K562 (cell line): ENCODE results near the gene SLC7A4. TPM values are rescaled to one million over a fixed set of nuclear protein-coding genes. Genes with fewer than 3 reads are reported as not detected.

Experiments
- AFF1 ChIP-seq, 2 experiments: fragments of 450-650 bp; IDR thresholded peaks; 2 replicates each; pipeline ENCODE4 v1.6.1; 2018; ENCODE audit warnings: mild to moderate bottlenecking in 2 of 2, low read depth in 1 of 2; ENCODE audit not compliant: partially characterized antibody in 2 of 2
- FOXK2 ChIP-seq, 2 experiments: fragments of 450-650 bp; IDR thresholded peaks in 1 of 2; conservative IDR thresholded peaks in 1 of 2; 2 replicates each; pipeline ENCODE4 v1.6.1; 2016; ENCODE audit warnings: low read depth in 2 of 2, mild to moderate bottlenecking in 1 of 2
- GATA2 ChIP-seq: sonication (generic); formaldehyde crosslinking; IDR thresholded peaks from 2 replicates; pipeline ENCODE4 v1.4.0; 2020; ENCODE audit warnings: mild to moderate bottlenecking, missing genetic modification reagents
- GTF3C2 ChIP-seq: IDR thresholded peaks from 3 replicates; pipeline ENCODE4 v1.6.1; 2011; ENCODE audit warnings: borderline replicate concordance, mild to moderate bottlenecking, moderate library complexity; ENCODE audit not compliant: insufficient read length; ENCODE audit errors: extremely low read depth
- HIVEP1 ChIP-seq: fragments of 250-450 bp; sonication (Bioruptor Pico); IDR thresholded peaks from 2 replicates; pipeline ENCODE4 v1.4.0; 2020; ENCODE audit warnings: mild to moderate bottlenecking
- JUN ChIP-seq, 2 experiments: sonication (generic) in 1 of 2; formaldehyde crosslinking in 1 of 2; IDR thresholded peaks; 2 replicates each; pipeline versions ENCODE4 v1.6.1 to v1.8.0; 2012 to 2022; ENCODE audit warnings: borderline replicate concordance in 2 of 2, mild to moderate bottlenecking in 2 of 2, improper control_type of control experiment in 1 of 2, low read depth in 1 of 2, low read length in 1 of 2, missing genetic modification reagents in 1 of 2
- NCOA2 ChIP-seq, 2 experiments: fragments of 450-650 bp; IDR thresholded peaks; 2 replicates each; pipeline ENCODE4 v1.6.1; 2018; ENCODE audit warnings: mild to moderate bottlenecking in 2 of 2, moderate library complexity in 1 of 2; ENCODE audit not compliant: partially characterized antibody in 2 of 2
- NR1H2 ChIP-seq: sonication (generic); formaldehyde crosslinking; IDR thresholded peaks from 2 replicates; pipeline ENCODE4 v1.4.0; 2020; ENCODE audit warnings: mild to moderate bottlenecking, missing genetic modification reagents
- RNF219 ChIP-seq: fragments of 250-450 bp; sonication (Bioruptor Pico); IDR thresholded peaks from 2 replicates; pipeline ENCODE4 v1.5.0; 2022; ENCODE audit warnings: mild to moderate bottlenecking
- SNAPC5 ChIP-seq: fragments of 250-450 bp; sonication (Bioruptor Pico); IDR thresholded peaks from 2 replicates; pipeline ENCODE4 v1.8.0; 2021; ENCODE audit warnings: moderate library complexity, mild to moderate bottlenecking, inconsistent platforms
- STAT6 ChIP-seq: sonication (generic); formaldehyde crosslinking; IDR thresholded peaks from 2 replicates; pipeline ENCODE4 v1.8.1; 2023; ENCODE audit warnings: mild to moderate bottlenecking, missing genetic modification reagents
- ZBTB8A ChIP-seq: fragments of 450-650 bp; IDR thresholded peaks from 2 replicates; pipeline ENCODE4 v1.6.1; 2018; ENCODE audit warnings: mild to moderate bottlenecking, moderate library complexity; ENCODE audit not compliant: partially characterized antibody
- ZNF175 ChIP-seq: fragments of 200-800 bp; sonication (Bioruptor generic); IDR thresholded peaks from 2 replicates; pipeline ENCODE4 v1.6.1; 2016; ENCODE audit warnings: low read depth, mild to moderate bottlenecking, missing genetic modification characterization, missing compliant biosample characterization
- ZNF24 ChIP-seq: fragments of 450-650 bp; IDR thresholded peaks from 2 replicates; pipeline ENCODE4 v1.6.1; 2016
- polyA plus RNA-seq, 8 experiments: library from polyadenylated mRNA; depleted of rRNA in 4 of 8; stranded (reverse) in 5 of 8; unstranded in 3 of 8; fragments of >200 nt; fragmentation: Nextera tagmentation in 2 of 8; fragmentation: Illumina TruSeq in 1 of 8; extraction: Ambion mirVana in 2 of 8; extraction: Trizol in 1 of 8; gene quantifications; 2 replicates each; pipeline versions ENCODE4 v1.2.1 to v1.2.3, GENCODE V29; 2011 to 2014; ENCODE audit warnings: inconsistent platforms in 1 of 8, missing spikeins in 1 of 8
- total RNA-seq, 7 experiments: library from RNA; depleted of rRNA in 6 of 7; stranded (reverse); fragments of >200 nt in 6 of 7; fragmentation: Illumina TruSeq in 2 of 7; extraction: Trizol in 2 of 7; gene quantifications; 2 replicates each; pipeline versions ENCODE4 v1.2.1 to v1.2.3, GENCODE V29; 2011 to 2021; ENCODE audit warnings: low replicate concordance in 1 of 7

The SLC7A4 gene
- total and polyA plus RNA-seq, 9 of the 15 experiments (the other 6 are each of a cell fraction or from before 2014, with no cell fraction given), result not detected

- TF ChIP-seq AFF1 (IDR thresholded peaks at IDR 0.05; ENCODE audit: low read depth in 1 of 2, partially characterized antibody in 2 of 2), result no peak
- TF ChIP-seq SNAPC5 (CRISPR knock-in tag), result no peak
- no peak for TF ChIP-seq ZNF24
- no peak for TF ChIP-seq NCOA2 (IDR thresholded peaks at IDR 0.05; ENCODE audit: partially characterized antibody in 2 of 2)
- no peak for TF ChIP-seq ZBTB8A
- TF ChIP-seq HIVEP1 (CRISPR knock-in tag), result no peak; the same call in 1 of the 2 replicates
- TF ChIP-seq RNF219 (CRISPR knock-in tag), result no peak; the same call in 1 of the 2 replicates
- TF ChIP-seq GTF3C2, result no peak
- TF ChIP-seq ZNF175, result no peak
- no peak for TF ChIP-seq NR1H2 (CRISPR knock-in tag)
- no peak for TF ChIP-seq FOXK2 (conservative IDR thresholded peaks at IDR 0.05 in 1 of 2, IDR thresholded peaks at IDR 0.05 in 1 of 2; ENCODE audit: low read depth in 2 of 2)
- no peak for TF ChIP-seq STAT6 (CRISPR knock-in tag)
- TF ChIP-seq GATA2, result no peak
- TF ChIP-seq JUN (IDR thresholded peaks at IDR 0.05; ENCODE audit: borderline replicate concordance, low read depth, low read length), result no peak
- no peak for TF ChIP-seq JUN (CRISPR knock-in tag; IDR thresholded peaks at IDR 0.05; ENCODE audit: borderline replicate concordance)
Observed at GRCh38 chr22:21000987-21001600, 31.3 kb downstream of the SLC7A4 start (continued).
